Peyer's patch (tissue), 4 donors: ENCODE measurements around the gene DDX31. TPM values are rescaled to one million over a fixed set of nuclear protein-coding genes. Genes with fewer than 3 reads are reported as not detected.
"Not testable (repeated sequence)": the region's sequence is repeated elsewhere in the genome, so short reads cannot be mapped to it uniquely, and the experiment has no call there.

Experiments
- DNase-seq, 3 donors: peaks; one replicate each; pipeline ENCODE4 v3.0.0-alpha.2; 2017 to 2019
- H3K27ac ChIP-seq, 4 donors: fragments of 200-600 bp; sonication (generic); one replicate each; pipeline ENCODE4 v1.5.1; 2016 to 2019
- H3K27me3 ChIP-seq, 2 donors: fragments of 200-600 bp; sonication (generic); one replicate each; pipeline ENCODE4 v1.5.1; 2019
- H3K36me3 ChIP-seq, 3 donors: fragments of 200-600 bp; sonication (generic); one replicate each; pipeline ENCODE4 v1.5.1; 2016 to 2019
- H3K4me1 ChIP-seq, 4 donors: fragments of 200-600 bp; sonication (generic); one replicate each; pipeline ENCODE4 v1.5.1; 2016 to 2019
- H3K4me3 ChIP-seq, 4 donors: fragments of 200-600 bp; sonication (generic); 1 replicate in 3 of 4; 2 replicates in 1 of 4; pipeline ENCODE4 v1.5.1; 2016 to 2019; ENCODE audit warnings: mild to moderate bottlenecking in 1 of 4
- H3K9me3 ChIP-seq, 4 donors: fragments of 200-600 bp; sonication (generic); one replicate each; pipeline ENCODE4 v1.5.1; 2016 to 2019; ENCODE audit warnings: mild to moderate bottlenecking in 1 of 4
- POLR2A ChIP-seq, 2 donors: fragments of 450-650 bp; IDR thresholded peaks; one replicate each; pipeline ENCODE4 v1.5.1; 2017; ENCODE audit warnings: antibody characterized with exemption in 2 of 2, mild to moderate bottlenecking in 2 of 2, moderate library complexity in 2 of 2
- total RNA-seq, 4 donors: library from RNA; depleted of rRNA; stranded (reverse); fragments of >200 nt; gene quantifications; one replicate each; pipeline ENCODE4 v1.1.0, GENCODE V29; 2016
- TF ChIP-seq, protein P1 (sequence below), 6 experiments: fragments of 450-650 bp in 4 of 6; fragments of 200-600 bp in 2 of 6; sonication (generic) in 1 of 6; IDR thresholded peaks; one replicate each; pipeline ENCODE4 v1.5.1; 2017 to 2019; ENCODE audit warnings: antibody characterized with exemption in 6 of 6, mild to moderate bottlenecking in 3 of 6, moderate library complexity in 1 of 6

The DDX31 gene
- 10 to 100 TPM in 1 of 4 donors, 1 to 10 TPM in 3; 4.9 to 14.0 (median 9.0) TPM for total RNA-seq

DNA sequence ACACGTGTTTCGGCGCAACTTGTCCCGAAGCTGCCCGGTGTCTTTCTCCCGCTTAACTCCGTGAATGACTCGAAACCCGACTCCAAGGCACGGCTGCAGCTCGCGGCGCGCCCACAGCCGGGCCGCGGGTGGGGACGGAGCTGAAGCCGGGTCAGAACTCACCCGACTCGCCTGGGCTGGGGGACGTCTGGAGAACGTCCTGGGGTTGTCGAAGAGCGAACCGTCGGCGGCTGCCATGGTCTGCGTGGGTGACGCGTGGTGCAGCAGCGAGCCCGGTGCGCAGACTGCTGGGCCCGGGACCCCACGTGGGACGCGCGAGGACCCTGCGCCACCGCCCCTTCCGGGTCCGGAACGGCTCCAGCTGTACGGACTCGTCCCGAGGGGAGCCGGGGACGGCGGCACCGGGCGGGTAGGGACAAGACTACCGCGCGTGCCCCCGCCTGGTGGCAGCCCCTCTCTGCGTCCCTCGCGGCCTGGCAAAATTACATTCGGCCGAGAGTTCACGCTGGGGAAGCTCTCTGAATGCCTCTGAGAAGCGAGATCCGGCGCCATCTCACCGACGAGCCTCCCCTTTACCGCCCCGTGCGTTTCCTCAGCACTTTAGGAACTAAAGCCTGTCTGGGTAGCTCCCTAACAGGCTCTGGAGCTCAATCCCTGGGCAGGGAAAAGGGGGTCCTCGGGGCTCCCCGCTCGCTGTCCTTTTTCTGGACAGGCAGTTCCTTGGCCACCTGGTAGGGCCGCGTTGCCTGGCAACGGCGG lies at the start of gene DDX31:
TSS of gene DDX31 (minus strand) at position 286 of the 759 bp plus-strand sequence. CDS start at position 237, 49 bp downstream.
- no peaks in the 10 kb centered on the region for H3K36me3 ChIP-seq
- peak within 1 kb of the TSS; percentile 80 to 99 (median 92) for H3K4me3 ChIP-seq
- no peaks in the 10 kb centered on the region for H3K9me3 ChIP-seq
- DNase-seq = peak; percentile 88 to 94 (median 91)
- H3K27ac ChIP-seq = peak within 1 kb of the TSS; percentile 89 to 96 (median 92)
- H3K4me1 ChIP-seq = peaks cover 0 to 22% (median 10%) of the 10 kb centered on the region in 4 donors
- no peaks in the 10 kb centered on the region for H3K27me3 ChIP-seq
- TF ChIP-seq, protein P1, sequence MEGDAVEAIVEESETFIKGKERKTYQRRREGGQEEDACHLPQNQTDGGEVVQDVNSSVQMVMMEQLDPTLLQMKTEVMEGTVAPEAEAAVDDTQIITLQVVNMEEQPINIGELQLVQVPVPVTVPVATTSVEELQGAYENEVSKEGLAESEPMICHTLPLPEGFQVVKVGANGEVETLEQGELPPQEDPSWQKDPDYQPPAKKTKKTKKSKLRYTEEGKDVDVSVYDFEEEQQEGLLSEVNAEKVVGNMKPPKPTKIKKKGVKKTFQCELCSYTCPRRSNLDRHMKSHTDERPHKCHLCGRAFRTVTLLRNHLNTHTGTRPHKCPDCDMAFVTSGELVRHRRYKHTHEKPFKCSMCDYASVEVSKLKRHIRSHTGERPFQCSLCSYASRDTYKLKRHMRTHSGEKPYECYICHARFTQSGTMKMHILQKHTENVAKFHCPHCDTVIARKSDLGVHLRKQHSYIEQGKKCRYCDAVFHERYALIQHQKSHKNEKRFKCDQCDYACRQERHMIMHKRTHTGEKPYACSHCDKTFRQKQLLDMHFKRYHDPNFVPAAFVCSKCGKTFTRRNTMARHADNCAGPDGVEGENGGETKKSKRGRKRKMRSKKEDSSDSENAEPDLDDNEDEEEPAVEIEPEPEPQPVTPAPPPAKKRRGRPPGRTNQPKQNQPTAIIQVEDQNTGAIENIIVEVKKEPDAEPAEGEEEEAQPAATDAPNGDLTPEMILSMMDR (IDR thresholded peaks at IDR 0.05) = no peak
- peak in 1 of 2 donors; percentile 58 for TF ChIP-seq POLR2A (IDR thresholded peaks at IDR 0.05)

DNA sequence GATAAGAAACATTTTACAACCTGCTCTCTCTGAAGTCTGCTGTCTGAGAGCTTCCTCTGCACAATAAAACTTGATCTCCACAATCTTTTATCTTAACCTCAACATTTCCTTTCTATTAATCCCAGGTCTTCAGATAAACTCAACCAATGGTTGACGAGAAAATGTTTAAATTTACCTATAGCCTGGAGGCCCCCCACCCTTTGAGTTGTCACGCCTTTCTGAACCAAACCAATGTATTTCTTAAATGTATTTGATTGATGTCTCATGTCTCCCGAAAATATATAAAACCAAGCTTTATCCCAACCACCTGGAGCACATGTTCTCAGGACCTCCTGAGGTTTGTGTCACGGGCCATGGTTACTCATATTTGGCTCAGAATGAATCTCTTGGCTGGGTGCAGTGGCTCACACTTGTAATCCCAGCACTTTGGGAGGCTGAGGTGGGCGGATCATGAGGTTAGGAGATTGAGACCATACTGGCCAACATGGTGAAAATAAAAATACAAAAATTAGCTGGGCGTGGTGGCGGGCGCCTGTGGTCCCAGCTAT lies 48.7 kb upstream of the DDX31 start:
- H3K4me3 ChIP-seq, H3K9me3 ChIP-seq, H3K27ac ChIP-seq, DNase-seq, H3K36me3 ChIP-seq, H3K27me3 ChIP-seq, H3K4me1 ChIP-seq: not testable (repeated sequence)

DNA sequence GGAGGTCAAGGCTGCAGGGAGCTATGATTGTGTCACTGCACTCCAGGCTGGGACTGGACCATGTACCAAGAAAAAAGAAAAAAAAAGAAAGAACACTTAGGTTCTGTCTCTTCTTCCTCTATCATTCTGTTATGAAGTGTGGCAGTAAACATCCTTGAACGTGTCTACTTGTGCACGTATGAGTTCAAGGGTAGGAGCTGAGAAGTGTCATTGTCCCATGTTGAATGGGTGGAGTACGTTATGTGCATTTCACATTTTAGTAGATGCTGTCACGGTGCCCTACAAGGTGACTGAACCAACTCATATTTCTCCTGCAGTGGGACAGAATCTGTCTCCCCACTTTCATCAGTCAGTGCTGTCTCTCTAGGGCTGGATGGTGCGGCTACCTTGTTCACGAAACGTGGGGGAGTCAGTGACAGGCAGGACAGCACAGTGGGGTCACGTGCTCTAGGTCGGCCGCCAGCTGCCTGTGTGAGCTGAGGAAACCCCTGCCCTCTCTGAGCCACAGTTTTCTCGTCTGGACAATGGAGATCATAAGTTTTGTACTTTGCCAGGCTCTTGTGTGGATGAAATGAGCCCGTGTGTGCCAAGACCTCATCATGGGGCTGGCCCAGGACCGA lies 47.7 kb upstream of the DDX31 start:
- no peaks in the 10 kb centered on the region for H3K36me3 ChIP-seq
- H3K4me3 ChIP-seq = no peak overlapping the region
- H3K27me3 ChIP-seq = no peaks in the 10 kb centered on the region
- no peaks in the 10 kb centered on the region for H3K4me1 ChIP-seq
- no peak for DNase-seq
- no peak overlapping the region for H3K27ac ChIP-seq
- no peak for TF ChIP-seq POLR2A (IDR thresholded peaks at IDR 0.05)
- TF ChIP-seq, protein P1 (IDR thresholded peaks at IDR 0.05) = no peak
- no peaks in the 10 kb centered on the region for H3K9me3 ChIP-seq

DNA sequence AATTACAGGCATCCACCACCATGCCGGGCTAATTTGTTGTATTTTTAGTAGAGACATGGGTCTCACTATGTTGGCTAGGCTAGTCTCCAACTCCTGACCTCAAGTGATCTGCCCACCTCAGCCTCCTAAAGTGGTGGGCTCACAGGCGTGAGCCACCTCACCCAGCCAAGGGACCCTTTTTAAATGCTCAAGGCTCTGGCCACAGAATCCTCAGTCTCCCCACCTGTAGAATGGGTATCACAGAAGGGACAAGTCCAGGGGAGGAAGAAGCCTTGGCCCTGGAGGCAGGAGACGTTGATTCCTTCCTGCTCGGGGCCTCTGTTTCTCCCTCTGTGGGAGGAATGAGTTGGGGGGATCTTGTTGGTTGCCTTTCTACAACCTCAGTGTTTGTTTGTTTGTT lies 46.2 kb upstream of the DDX31 start:
- Histone ChIP-seq H3K4me1 (no peaks in the 10 kb centered on the region), H3K27ac (no peak overlapping the region), H3K27me3 (no peaks in the 10 kb centered on the region), H3K9me3 (no peaks in the 10 kb centered on the region), H3K4me3 (no peak overlapping the region), H3K36me3 (no peaks in the 10 kb centered on the region)
- TF ChIP-seq, protein P1 (IDR thresholded peaks at IDR 0.05) = no peak
- TF ChIP-seq POLR2A (IDR thresholded peaks at IDR 0.05) = no peak
- no peak for DNase-seq

DNA sequence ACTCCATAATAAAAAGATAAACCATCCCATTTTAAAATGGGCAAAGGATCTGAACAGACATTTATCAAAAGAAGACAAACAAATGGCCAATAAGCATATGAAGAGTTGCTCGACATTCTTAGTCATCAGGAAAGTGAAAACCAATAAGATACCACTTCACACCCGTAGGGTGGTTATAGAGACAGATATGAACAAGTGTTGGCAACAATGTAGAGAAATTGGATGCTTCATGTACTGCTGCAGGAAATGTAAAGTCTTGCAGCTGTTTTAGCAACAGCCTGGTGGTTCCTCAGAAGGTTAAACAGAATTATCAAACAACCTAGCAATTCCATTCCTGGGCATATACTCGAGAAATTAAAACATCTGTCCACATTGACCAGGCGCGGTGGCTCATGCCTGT lies 43.0 kb upstream of the DDX31 start:
- H3K36me3 ChIP-seq = no peaks in the 10 kb centered on the region
- DNase-seq = no peak
- no peaks in the 10 kb centered on the region for H3K27me3 ChIP-seq
- no peaks in the 10 kb centered on the region for H3K9me3 ChIP-seq
- H3K4me1 ChIP-seq = no peaks in the 10 kb centered on the region
- TF ChIP-seq, protein P1 (IDR thresholded peaks at IDR 0.05) = no peak
- TF ChIP-seq POLR2A (IDR thresholded peaks at IDR 0.05) = no peak
- no peak overlapping the region for H3K27ac ChIP-seq
- H3K4me3 ChIP-seq = no peak overlapping the region

DNA sequence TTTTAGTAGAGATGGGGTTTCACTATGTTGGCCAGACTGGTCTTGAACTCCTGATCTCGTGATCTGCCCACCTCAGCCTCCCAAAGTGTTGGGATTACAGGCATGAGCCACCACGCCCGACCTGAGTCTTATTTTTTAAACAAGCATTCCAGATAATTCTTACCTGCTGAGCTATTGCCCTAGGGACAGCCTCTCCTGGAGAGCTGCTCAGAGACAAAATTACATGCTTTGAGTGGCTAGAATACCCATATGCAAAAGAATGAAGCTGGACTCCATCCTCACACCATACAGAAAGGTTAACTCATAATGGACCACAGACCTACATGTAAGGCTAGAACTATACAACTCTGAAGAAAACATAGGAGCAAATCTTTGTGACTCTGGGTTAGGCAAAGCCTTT lies 42.1 kb upstream of the DDX31 start:
- Histone ChIP-seq H3K27ac (no peak overlapping the region), H3K9me3 (no peaks in the 10 kb centered on the region), H3K4me3 (no peak overlapping the region), H3K27me3 (no peaks in the 10 kb centered on the region), H3K36me3 (no peaks in the 10 kb centered on the region), H3K4me1 (no peaks in the 10 kb centered on the region)
- TF ChIP-seq, protein P1 (IDR thresholded peaks at IDR 0.05) = no peak
- no peak for TF ChIP-seq POLR2A (IDR thresholded peaks at IDR 0.05)
- no peak for DNase-seq

DNA sequence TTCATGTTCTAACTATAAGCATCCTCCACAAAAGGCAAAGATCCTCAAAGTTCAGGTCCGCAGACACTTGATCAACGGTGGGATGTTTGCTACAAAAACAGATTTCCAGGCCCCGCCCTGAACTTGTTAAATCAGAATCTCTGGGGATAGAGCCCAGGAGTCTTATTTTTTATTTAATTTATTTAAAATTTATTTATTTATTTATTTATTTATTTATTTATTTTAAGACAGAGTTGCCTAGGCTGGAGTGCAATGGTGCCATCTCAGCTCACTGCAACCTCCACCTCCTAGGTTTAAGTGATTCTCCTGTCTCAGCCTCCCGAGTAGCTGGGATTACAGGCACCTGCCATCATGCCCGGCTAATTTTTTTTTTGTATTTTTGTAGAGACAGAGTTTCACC lies 41.4 kb upstream of the DDX31 start:
- H3K36me3 ChIP-seq = not testable (repeated sequence)

More for the DNA sequence above, 41.4 kb upstream of the DDX31 start:
- not testable (repeated sequence) for H3K9me3 ChIP-seq, H3K4me3 ChIP-seq, H3K27ac ChIP-seq, H3K27me3 ChIP-seq, H3K4me1 ChIP-seq, DNase-seq
